GM23248 (cell line): ENCODE data around the gene SPATC1L.

Source experiments
- EZH2 ChIP-seq: fragments of 200-600 bp; sonication (generic); IDR thresholded peaks from 2 replicates; pipeline ENCODE4 v1.6.1; 2018; ENCODE audit warnings: antibody characterized with exemption, mild to moderate bottlenecking; ENCODE audit not compliant: insufficient read depth, poor library complexity, severe bottlenecking
- EZH2phosphoT487 ChIP-seq: fragments of 200-600 bp; sonication (generic); IDR thresholded peaks from 2 replicates; pipeline ENCODE4 v1.6.1; 2018; ENCODE audit warnings: antibody characterized with exemption, moderate library complexity, mild to moderate bottlenecking, low read depth; ENCODE audit not compliant: insufficient read depth

DNA sequence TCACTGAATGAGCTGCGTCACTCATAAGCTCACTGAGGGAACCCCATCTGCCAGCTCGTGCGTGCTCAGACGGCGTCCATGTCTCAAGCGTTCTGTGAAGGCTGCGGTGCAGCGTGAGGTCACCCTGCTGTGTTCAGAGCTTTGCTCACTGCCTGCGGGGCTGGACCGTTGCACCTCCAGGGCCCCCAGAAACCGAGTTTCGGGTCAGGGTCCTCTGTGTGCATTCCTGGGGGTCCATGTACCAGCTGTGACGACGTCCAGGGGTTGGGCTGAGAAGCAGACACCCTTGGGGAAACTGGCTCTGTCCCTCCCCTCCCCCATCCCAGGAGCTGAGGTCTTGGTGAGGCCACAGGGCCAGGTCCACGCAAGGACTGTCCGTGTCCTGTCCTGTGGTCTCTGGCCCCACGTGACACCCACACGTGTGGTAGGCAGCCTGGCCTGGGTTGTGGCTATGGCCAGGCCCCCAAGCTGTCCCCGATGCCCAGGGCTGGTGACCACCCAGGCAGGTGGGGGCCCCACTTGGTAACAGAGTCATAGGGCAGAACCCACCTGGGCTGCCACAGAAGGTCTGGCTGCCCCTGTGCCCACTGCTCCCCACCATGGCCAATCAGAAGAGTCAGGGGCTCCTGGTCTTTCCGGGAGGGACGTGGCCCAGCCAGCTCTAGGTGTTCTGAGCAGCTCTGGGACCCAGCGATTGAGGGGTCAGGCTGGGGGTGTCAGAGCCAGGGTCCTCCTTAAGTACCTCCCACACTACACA, 53.2 kb downstream of the SPATC1L start:
- TF ChIP-seq EZH2 (no peak), EZH2phosphoT487 (no peak)
